GM13976 (cell line): ENCODE results near the gene TENM4.

Experiments used
- DNase-seq: peaks from one replicate; pipeline ENCODE4 v3.0.0; 2012; ENCODE audit warnings: low spot score
- in situ Hi-C: fragments of 300-500 bp; cut with MboI; formaldehyde crosslinking; loops from one replicate; pipeline ENCODE4 v1.12.0; 2022; ENCODE audit warnings: low sequenced_read_pairs, mixed read lengths, inconsistent platforms; ENCODE audit not compliant: unreplicated experiment
- TF ChIP-seq, protein P1 (sequence below): IDR thresholded peaks from 2 replicates; pipeline ENCODE4 v1.5.1; 2012; ENCODE audit warnings: borderline replicate concordance, mild to moderate bottlenecking; ENCODE audit not compliant: insufficient read depth; ENCODE audit errors: extremely low read depth, missing control alignments, control extremely low read depth

Gene TENM4

DNA sequence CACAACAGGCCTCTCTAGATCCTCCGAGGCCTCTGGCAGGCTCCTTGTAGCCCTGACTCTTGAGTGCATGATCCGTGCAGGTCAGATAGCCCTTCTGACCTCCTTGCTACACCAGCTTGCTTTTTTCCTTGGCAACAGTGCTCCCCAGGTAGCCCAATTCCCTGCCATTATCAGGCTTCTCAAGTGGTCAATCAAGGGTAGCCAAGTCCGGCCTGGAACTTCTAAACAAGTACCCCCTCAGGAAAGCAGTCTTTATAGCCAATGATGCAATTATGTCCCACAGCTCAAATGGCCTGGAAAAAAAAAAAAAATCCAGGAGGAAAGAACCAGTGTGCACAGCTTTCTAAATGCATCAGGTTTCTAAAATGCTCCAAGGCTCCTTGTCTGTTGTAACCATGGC is 59.8 kb downstream of the TENM4 start:
- DNase-seq: no peak
- in situ Hi-C loops: no loop called here
- TF ChIP-seq, protein P1, sequence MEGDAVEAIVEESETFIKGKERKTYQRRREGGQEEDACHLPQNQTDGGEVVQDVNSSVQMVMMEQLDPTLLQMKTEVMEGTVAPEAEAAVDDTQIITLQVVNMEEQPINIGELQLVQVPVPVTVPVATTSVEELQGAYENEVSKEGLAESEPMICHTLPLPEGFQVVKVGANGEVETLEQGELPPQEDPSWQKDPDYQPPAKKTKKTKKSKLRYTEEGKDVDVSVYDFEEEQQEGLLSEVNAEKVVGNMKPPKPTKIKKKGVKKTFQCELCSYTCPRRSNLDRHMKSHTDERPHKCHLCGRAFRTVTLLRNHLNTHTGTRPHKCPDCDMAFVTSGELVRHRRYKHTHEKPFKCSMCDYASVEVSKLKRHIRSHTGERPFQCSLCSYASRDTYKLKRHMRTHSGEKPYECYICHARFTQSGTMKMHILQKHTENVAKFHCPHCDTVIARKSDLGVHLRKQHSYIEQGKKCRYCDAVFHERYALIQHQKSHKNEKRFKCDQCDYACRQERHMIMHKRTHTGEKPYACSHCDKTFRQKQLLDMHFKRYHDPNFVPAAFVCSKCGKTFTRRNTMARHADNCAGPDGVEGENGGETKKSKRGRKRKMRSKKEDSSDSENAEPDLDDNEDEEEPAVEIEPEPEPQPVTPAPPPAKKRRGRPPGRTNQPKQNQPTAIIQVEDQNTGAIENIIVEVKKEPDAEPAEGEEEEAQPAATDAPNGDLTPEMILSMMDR: no peak

DNA sequence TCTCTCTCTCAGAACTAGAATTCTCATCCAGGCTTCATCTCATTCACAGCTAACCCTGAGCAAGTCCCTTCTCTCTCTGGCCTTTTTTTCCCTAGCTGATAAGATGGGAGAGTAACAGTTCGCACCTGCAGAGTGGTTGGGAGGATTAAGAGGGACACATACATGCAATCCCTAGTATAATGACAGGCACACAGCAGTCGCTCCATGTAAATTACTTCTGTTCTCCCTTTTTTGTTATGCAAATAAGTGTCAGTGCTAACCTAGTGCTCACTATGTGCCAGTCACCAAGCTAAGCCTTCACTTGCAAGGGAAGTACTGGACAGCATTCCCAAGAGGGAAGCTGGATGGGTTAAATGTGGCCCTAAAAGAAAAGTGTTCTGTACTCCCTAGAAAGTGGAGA is 63.4 kb downstream of the TENM4 start:
- in situ Hi-C loops: no loop called here
- no peak for DNase-seq
- TF ChIP-seq, protein P1: no peak

DNA sequence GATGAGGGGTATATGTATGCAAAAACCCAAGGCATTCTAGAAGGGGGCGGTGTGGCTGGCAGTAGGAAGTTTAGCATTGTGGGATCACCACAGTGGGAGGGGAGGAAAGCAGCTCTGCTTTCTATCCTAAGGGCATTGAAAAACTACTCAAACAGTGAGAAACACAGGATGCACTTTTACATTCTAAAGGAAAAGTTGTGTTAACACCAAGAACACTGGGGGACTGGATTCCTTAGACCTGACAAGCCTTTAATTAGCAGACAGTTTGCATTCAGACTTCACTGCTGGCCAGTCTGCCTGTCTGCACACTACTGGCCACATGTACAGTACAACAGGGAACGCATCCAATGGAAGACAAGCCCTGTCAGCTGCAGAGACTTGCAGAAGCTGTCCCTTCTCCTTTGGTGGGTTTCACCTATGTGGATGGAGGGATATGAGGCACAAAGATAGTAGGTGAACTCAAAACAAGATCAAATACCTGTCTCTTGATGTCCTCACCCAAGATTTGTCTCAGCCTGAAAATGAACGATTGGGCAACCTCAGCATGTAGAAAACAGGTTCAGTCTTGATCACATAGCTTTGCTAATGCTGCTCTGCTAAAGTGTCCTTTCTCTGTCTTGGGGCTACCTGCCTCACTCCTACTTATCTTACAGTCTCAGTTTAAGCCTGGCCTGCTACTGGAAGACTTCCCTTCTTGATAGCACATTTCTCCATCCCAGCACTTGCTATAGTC is 64.8 kb downstream of the TENM4 start:
- DNase-seq: no peak
- in situ Hi-C loops: no loop called here
- TF ChIP-seq, protein P1: no peak

DNA sequence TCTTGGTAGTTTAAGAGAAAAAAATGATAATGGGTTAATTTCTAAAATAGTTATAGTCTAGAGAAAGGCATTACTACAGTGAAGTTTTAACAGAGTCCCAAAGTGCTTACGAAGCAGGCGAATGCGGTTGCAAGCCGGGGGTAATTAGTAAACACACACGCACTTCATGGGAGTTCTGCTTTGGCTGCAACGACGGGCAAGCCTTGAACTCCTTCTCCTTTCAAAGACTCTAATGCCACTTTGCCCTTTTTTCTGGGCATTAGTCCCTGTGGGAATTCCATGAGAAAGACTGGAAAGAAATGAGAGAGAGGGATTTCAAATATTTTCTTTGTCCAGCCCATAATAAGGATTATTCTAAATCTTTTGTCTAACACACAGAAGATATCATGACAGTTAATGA is 66.1 kb downstream of the TENM4 start:
- DNase-seq: no peak
- in situ Hi-C loops: no loop called here
- TF ChIP-seq, protein P1: no peak

DNA sequence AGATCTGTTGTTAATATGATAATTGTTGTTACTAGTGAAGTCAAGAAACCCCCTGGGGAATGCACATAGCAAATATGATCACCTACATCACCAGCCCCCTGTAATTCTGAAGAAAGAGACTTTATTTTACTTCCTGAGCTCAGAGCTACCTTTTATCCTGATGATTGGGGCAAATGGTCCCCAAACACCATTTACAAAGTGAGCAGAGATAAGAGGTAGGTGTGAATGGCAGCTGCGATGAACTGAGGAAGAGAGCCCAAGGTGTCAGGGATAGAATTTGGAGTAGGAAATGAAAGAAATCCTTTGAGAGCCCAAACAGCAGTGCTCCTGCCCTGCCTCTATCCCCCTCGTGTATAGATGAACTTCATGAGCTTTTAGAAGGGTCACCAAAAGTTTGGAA is 69.1 kb downstream of the TENM4 start:
- no peak for DNase-seq
- TF ChIP-seq, protein P1: no peak
- in situ Hi-C loops: no loop called here

DNA sequence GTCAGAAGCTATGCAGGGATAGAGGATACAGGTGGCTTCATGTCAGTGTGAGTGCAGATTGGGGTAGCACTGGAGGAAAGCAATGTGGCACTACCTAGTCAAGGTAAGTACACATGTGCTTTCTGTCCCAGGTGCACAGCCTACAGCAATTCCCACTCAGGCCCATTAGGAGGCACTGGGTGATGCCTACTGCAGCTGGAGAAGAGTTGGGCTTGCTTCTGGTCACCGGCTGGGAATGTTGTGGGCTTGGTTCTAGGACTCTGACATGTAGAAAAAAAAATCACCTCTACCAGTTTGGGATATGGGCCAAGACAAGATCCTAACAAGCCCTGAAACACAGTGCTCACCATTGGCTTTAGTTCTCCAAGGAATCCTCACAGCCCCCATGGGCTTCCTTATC is 69.7 kb downstream of the TENM4 start:
- in situ Hi-C loops: no loop called here

More for the DNA sequence above, 69.7 kb downstream of the TENM4 start:
- no peak for DNase-seq
- TF ChIP-seq, protein P1: no peak
